ENCODE results near the gene CFHR1.
"Not testable (repeated sequence)": the region's sequence is repeated elsewhere in the genome, so short reads cannot be mapped to it uniquely, and the experiment has no call there.

The CFHR1 gene

DNA sequence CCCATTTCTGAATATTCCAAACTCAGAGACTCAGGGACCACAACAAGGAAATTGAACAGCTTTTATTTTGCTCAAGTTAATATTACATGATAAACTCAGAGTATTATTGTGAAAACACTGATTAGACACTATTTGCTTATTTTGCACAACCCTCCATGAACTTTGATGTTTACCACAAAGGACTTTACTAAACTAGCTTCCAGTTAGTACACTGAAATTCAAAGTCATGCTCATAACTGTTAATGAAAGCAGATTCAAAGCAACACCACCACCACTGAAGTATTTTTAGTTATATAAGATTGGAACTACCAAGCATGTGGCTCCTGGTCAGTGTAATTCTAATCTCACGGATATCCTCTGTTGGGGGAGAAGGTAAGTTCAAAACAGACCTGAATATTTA lies at the start of gene CFHR1:
Gene CFHR1 (plus strand): TSS at position 201 of the 400 bp plus-strand sequence. CDS start 114 bp downstream, at position 315.
- not testable (repeated sequence) for H3K36me3 Mint-ChIP-seq; H3K9me3 Mint-ChIP-seq; H3K27ac Mint-ChIP-seq; ATAC-seq; DNase-seq (ENCODE audit: low spot score in 2 of 2); H3K4me3 Mint-ChIP-seq; H3K4me1 Mint-ChIP-seq

GRCh38 chr1:196769823-196770222 lies 49.7 kb upstream of the CFHR1 start:
- not testable (repeated sequence) for H3K27ac Mint-ChIP-seq; H3K4me1 Mint-ChIP-seq; DNase-seq (ENCODE audit: low spot score in 2 of 2); H3K9me3 Mint-ChIP-seq; H3K36me3 Mint-ChIP-seq; H3K4me3 Mint-ChIP-seq; ATAC-seq

DNA sequence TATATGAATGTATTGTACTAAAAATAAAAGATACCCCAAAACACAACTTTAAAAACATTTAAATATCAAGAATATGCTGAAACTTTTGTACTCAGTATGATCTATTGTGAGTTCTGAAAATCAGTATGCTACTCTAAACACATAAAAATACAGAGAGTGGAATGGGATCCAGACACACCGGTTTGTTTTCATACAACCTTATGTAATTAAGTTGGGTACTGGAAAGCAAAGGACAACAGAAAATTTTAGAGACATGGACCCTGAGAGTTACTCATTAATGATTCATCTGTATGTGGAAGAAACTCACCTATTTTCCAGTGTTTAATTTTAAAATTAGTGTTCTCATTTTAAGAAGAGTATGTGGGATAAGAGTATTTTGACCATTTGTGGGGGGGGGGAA lies 45.8 kb upstream of the CFHR1 start:
- no peak overlapping the region for H3K27ac Mint-ChIP-seq
- H3K9me3 Mint-ChIP-seq = no peaks in the 10 kb centered on the region
- H3K4me1 Mint-ChIP-seq = no peaks in the 10 kb centered on the region
- DNase-seq (ENCODE audit: low spot score in 2 of 2) = no peak
- ATAC-seq = no peak
- H3K36me3 Mint-ChIP-seq = no peaks in the 10 kb centered on the region
- H3K4me3 Mint-ChIP-seq = no peak overlapping the region

DNA sequence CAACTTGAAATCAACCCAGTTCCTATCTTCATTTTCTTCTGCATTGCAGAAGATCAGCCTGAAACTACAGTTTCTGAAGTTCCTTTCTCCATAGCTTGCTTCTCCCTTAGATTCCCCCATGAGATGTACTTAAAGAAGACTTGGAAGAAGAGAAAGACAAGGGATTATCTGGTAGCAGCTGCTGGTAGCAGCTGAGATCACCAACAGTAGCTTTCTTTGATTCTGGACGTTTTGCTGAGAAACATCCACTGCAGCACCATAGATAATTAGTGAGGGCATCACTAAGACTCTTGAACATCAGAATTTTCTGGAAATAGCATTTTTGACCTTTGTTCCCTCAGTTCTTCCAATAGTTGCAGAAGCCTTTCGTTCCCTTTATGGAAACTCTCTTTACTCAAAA lies 45.4 kb upstream of the CFHR1 start:
- no peaks in the 10 kb centered on the region for H3K4me1 Mint-ChIP-seq
- H3K36me3 Mint-ChIP-seq = no peaks in the 10 kb centered on the region
- no peak overlapping the region for H3K27ac Mint-ChIP-seq
- H3K4me3 Mint-ChIP-seq = no peak overlapping the region
- ATAC-seq (no peak), DNase-seq (ENCODE audit: low spot score in 2 of 2) (no peak)
- no peaks in the 10 kb centered on the region for H3K9me3 Mint-ChIP-seq

DNA sequence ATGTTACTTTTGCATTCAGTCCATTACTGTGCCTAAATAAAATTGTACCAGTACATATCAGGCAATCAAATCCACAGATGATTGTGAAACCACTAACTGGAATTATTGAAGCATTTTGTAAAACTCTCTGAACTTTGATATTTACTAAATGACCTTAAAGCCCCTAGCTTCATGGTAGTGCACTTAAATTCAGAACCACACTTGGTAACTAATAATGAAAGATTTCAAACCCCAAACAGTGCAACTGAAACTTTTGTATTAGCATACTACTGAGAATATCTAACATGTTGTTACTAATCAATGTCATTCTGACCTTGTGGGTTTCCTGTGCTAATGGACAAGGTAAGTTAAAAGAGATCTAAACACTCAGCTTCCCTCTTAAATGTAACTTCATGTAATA lies 44.9 kb upstream of the CFHR1 start, which contains the start of gene CFHR3:
Gene CFHR3 (plus strand): TSS at position 238 of the 400 bp plus-strand sequence. CDS start 47 bp downstream, at position 285.
- H3K9me3 Mint-ChIP-seq = no peaks in the 10 kb centered on the region
- DNase-seq (ENCODE audit: low spot score in 2 of 2) (no peak), ATAC-seq (peak; percentile 31)
- H3K4me3 Mint-ChIP-seq = no peak within 1 kb of the TSS
- H3K36me3 Mint-ChIP-seq = no peaks in the 10 kb centered on the region
- no peaks in the 10 kb centered on the region for H3K4me1 Mint-ChIP-seq
- H3K27ac Mint-ChIP-seq = no peak within 1 kb of the TSS

DNA sequence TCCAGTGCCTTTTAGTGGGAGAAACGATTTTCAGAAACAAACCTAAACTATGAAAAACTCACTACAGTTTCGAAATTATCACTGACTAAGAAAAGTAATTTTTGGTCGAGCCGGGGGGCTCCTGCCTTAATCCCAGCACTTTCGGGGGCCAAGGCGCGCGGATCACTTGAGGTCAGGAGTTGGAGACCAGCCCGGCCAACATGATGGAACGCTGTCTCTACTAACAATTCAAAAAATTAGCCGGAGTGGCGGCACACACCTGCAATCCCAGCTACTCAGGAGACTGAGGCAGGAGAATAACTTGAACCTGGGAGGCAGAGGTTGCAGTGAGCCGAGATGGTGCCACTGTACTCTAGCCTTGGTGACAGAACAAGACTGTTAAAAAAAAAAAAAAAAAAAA lies 41.9 kb upstream of the CFHR1 start:
- no peaks in the 10 kb centered on the region for H3K36me3 Mint-ChIP-seq
- no peak overlapping the region for H3K4me3 Mint-ChIP-seq
- no peaks in the 10 kb centered on the region for H3K9me3 Mint-ChIP-seq
- no peak overlapping the region for H3K27ac Mint-ChIP-seq
- DNase-seq (ENCODE audit: low spot score in 2 of 2) (no peak), ATAC-seq (no peak)
- H3K4me1 Mint-ChIP-seq = no peaks in the 10 kb centered on the region

DNA sequence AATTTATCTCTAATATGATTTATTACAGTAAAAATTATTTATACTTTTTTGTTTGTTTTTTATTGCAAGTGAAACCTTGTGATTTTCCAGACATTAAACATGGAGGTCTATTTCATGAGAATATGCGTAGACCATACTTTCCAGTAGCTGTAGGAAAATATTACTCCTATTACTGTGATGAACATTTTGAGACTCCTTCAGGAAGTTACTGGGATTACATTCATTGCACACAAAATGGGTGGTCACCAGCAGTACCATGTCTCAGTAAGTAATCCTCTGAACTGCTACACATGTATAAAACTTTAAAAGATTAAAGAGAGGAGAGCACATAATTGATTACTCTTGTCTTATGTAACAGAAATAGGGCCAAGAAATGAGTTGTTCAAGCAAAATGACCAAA lies 40.4 kb upstream of the CFHR1 start:
- Mint-ChIP-seq H3K4me3 (no peak overlapping the region), H3K4me1 (no peaks in the 10 kb centered on the region), H3K27ac (no peak overlapping the region), H3K9me3 (no peaks in the 10 kb centered on the region), H3K36me3 (no peaks in the 10 kb centered on the region)
- DNase-seq (ENCODE audit: low spot score in 2 of 2) (no peak), ATAC-seq (no peak)

DNA sequence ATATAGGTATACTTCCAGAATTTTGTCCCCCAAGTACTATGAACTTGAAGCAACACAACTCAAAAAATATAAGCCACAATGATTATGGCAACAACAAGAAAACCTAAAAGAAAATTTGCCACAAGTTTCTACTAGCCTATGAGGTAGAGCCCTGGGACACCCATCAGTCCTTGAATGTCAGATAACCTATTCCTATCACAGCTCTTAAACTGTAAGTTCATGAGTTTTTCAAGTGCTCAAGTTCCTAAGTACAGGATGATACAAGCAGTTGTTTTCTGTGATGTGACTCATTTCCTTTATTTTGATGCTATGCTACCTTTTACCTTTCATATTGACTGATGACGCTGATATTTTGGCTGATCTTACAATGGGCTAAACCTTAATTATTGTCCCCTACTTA lies 28.3 kb upstream of the CFHR1 start:
- not testable (repeated sequence) for ATAC-seq; DNase-seq (ENCODE audit: low spot score in 2 of 2); H3K4me1 Mint-ChIP-seq; H3K36me3 Mint-ChIP-seq; H3K4me3 Mint-ChIP-seq; H3K27ac Mint-ChIP-seq; H3K9me3 Mint-ChIP-seq

DNA sequence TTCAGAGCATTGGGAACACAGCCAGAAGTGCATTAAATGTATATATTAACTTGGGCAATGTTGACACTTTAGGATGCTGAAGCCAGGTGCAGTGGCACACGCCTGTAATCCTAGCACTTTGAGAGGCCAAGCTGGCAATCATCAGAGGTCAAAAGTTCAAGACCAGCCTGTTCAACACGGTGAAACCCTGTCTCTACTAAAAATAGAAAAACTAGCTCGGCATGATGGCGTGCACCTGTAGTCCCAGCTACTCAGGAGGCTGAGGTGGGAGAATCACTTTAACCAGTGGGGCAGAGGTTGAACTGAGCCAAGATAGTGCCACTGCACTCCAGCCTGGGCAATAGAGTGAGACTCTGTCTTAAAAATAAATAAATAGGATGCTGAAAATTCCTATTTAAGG lies 25.4 kb upstream of the CFHR1 start:
- not testable (repeated sequence) for DNase-seq (ENCODE audit: low spot score in 2 of 2); H3K4me1 Mint-ChIP-seq; H3K27ac Mint-ChIP-seq; H3K36me3 Mint-ChIP-seq; H3K9me3 Mint-ChIP-seq; H3K4me3 Mint-ChIP-seq; ATAC-seq

DNA sequence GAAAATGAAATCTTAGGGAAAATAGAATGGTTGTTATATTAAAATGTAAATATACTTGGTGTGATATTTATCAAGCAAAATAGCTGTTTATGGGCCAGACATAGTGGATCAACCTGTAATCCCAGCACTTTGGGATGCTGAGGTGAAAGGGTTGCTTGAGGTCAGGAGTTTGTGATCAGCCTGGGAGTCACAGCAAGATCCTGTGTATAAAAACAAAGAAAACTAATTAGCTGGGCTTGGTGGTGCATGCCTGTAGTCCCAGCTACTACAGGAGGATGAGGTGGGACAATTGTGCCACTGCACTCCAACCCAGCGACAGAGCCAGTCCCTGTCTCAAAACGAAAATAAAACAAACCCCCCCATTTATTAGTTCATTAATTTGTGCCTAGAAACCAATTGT lies 21.6 kb upstream of the CFHR1 start:
- H3K9me3 Mint-ChIP-seq = no peaks in the 10 kb centered on the region
- H3K4me3 Mint-ChIP-seq = no peak overlapping the region
- no peak for ATAC-seq
- no peaks in the 10 kb centered on the region for H3K4me1 Mint-ChIP-seq
- no peak for DNase-seq (ENCODE audit: low spot score in 2 of 2)
- H3K36me3 Mint-ChIP-seq = no peaks in the 10 kb centered on the region
- no peak overlapping the region for H3K27ac Mint-ChIP-seq

GRCh38 chr1:196801920-196802319 lies 17.6 kb upstream of the CFHR1 start:
- ATAC-seq; DNase-seq (ENCODE audit: low spot score in 2 of 2); H3K36me3 Mint-ChIP-seq; H3K4me3 Mint-ChIP-seq; H3K27ac Mint-ChIP-seq; H3K4me1 Mint-ChIP-seq; H3K9me3 Mint-ChIP-seq: not testable (repeated sequence)

GRCh38 chr1:196808529-196809235 lies 10.8 kb upstream of the CFHR1 start:
- H3K27ac Mint-ChIP-seq = no peak overlapping the region
- H3K36me3 Mint-ChIP-seq = no peaks in the 10 kb centered on the region
- no peak overlapping the region for H3K4me3 Mint-ChIP-seq
- no peaks in the 10 kb centered on the region for H3K4me1 Mint-ChIP-seq
- ATAC-seq (peak; percentile 28), DNase-seq (ENCODE audit: low spot score in 2 of 2) (no peak)
- H3K9me3 Mint-ChIP-seq = peaks cover 4% of the 10 kb centered on the region

- not testable (repeated sequence) for ATAC-seq; H3K9me3 Mint-ChIP-seq; H3K36me3 Mint-ChIP-seq; H3K27ac Mint-ChIP-seq; DNase-seq (ENCODE audit: low spot score in 2 of 2); H3K4me1 Mint-ChIP-seq; H3K4me3 Mint-ChIP-seq
These were observed 2.1 kb upstream of the CFHR1 start for GRCh38 chr1:196817442-196817841.

DNA sequence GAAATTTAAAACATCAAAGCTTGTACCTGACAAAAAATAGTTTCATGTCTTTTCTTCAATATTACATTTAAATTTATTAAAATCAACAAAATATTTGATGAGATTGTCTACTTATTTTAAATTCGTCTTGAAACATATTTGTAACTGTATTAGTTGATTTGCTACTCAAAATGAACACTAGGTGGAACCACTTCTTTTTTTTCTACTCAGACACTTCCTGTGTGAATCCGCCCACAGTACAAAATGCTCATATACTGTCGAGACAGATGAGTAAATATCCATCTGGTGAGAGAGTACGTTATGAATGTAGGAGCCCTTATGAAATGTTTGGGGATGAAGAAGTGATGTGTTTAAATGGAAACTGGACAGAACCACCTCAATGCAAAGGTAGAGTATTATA lies 8.3 kb downstream of the CFHR1 start:
- not testable (repeated sequence) for H3K36me3 Mint-ChIP-seq; H3K4me1 Mint-ChIP-seq; H3K9me3 Mint-ChIP-seq; DNase-seq (ENCODE audit: low spot score in 2 of 2); H3K4me3 Mint-ChIP-seq; H3K27ac Mint-ChIP-seq
- peak; percentile 84 for ATAC-seq

- H3K27ac Mint-ChIP-seq; H3K9me3 Mint-ChIP-seq; H3K4me3 Mint-ChIP-seq; H3K4me1 Mint-ChIP-seq; DNase-seq (ENCODE audit: low spot score in 2 of 2); ATAC-seq; H3K36me3 Mint-ChIP-seq: not testable (repeated sequence)
These were observed 30.3 kb downstream of the CFHR1 start for GRCh38 chr1:196849613-196850492.

DNA sequence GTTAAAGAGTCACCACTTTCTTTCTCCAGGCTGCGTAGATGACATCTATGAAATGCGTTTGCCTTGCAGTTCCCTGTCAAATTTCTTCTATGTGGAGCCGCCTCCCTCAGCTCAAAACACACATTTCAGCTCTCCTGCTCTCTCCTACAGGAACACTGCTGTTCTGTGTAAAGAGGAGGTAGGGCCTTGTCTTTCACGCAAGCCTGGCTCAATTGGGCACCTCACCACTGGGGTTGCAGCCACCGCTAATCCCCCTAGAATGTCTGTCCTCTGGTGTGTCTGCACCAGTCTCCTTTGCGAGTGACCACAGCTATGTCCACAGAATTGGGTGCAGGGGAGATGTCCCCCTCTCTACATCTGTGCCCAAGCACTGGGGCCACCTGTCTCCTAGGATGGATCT lies 36.5 kb downstream of the CFHR1 start:
- Mint-ChIP-seq H3K27ac (no peak overlapping the region), H3K4me3 (no peak overlapping the region), H3K4me1 (no peaks in the 10 kb centered on the region), H3K36me3 (no peaks in the 10 kb centered on the region), H3K9me3 (peaks cover 8% of the 10 kb centered on the region)
- no peak for DNase-seq (ENCODE audit: low spot score in 2 of 2)
- peak; percentile 26 for ATAC-seq

Measured in stimulated activated effector memory CD8-positive, alpha-beta T cell treated with anti-CD3 and anti-CD28 coated beads, Interleukin-12 subunit alpha, Interleukin-12 subunit beta, amount 100 ng/mL, for 72 hours (primary cell).